GM18861 (cell line): ENCODE data around the gene SH2D5.

ENCODE experiments used
- ATAC-seq: cut with Tn5 transposase; IDR thresholded peaks from one replicate; pipeline ENCODE4 v1.9.1; 2021; ENCODE audit not compliant: unreplicated experiment

Gene SH2D5

GRCh38 chr1:20715406-20715805, 17.1 kb downstream of the SH2D5 start:
- no peak for ATAC-seq

GRCh38 chr1:20713440-20713839, 19.1 kb downstream of the SH2D5 start:
- no peak for ATAC-seq

GRCh38 chr1:20712215-20712577, 20.3 kb downstream of the SH2D5 start:
- no peak for ATAC-seq

GRCh38 chr1:20711285-20712214, 21.0 kb downstream of the SH2D5 start:
- no peak for ATAC-seq

GRCh38 chr1:20710469-20711284, 21.8 kb downstream of the SH2D5 start:
- ATAC-seq, result no peak

- ATAC-seq, result no peak
Measured at GRCh38 chr1:20709868-20710267, 22.6 kb downstream of the SH2D5 start.

GRCh38 chr1:20708891-20709290, 23.6 kb downstream of the SH2D5 start:
- no peak for ATAC-seq

GRCh38 chr1:20708057-20708456, 24.4 kb downstream of the SH2D5 start:
- ATAC-seq, result no peak

GRCh38 chr1:20706841-20707240, 25.7 kb downstream of the SH2D5 start:
- no peak for ATAC-seq

- ATAC-seq, result no peak
Measured at GRCh38 chr1:20705203-20705755, 27.2 kb downstream of the SH2D5 start.

GRCh38 chr1:20704390-20705202, 27.9 kb downstream of the SH2D5 start:
- no peak for ATAC-seq

- ATAC-seq, result no peak
Measured at GRCh38 chr1:20703124-20703756, 29.3 kb downstream of the SH2D5 start.

- ATAC-seq, result no peak
Measured at GRCh38 chr1:20702416-20702815, 30.1 kb downstream of the SH2D5 start.

GRCh38 chr1:20701847-20702246, 30.7 kb downstream of the SH2D5 start:
- ATAC-seq, result no peak

- no peak for ATAC-seq
Measured at GRCh38 chr1:20701446-20701845, 31.1 kb downstream of the SH2D5 start.

GRCh38 chr1:20700636-20701215, 31.8 kb downstream of the SH2D5 start:
- ATAC-seq, result no peak

GRCh38 chr1:20699558-20699957, 32.9 kb downstream of the SH2D5 start:
- ATAC-seq, result no peak

- ATAC-seq, result no peak
Measured at GRCh38 chr1:20698195-20698910, 34.1 kb downstream of the SH2D5 start.

GRCh38 chr1:20697563-20697962, 34.9 kb downstream of the SH2D5 start:
- no peak for ATAC-seq
